SU-DHL-6 (cell line): ENCODE measurements around the gene KRTCAP2.
"Not testable (repeated sequence)": the region's sequence is repeated elsewhere in the genome, so short reads cannot be mapped to it uniquely, and the experiment has no call there.

Experiments used
- CTCF ChIP-seq: fragments of 200-600 bp; sonication (generic); IDR thresholded peaks from one replicate; pipeline ENCODE4 v1.5.1; 2017; ENCODE audit warnings: antibody characterized with exemption, mild to moderate bottlenecking, low read length, moderate library complexity; ENCODE audit not compliant: insufficient read depth, poor library complexity, severe bottlenecking
- EZH2phosphoT487 ChIP-seq: fragments of 200-600 bp; sonication (generic), shearing (Covaris generic); conservative IDR thresholded peaks from 2 replicates; pipeline ENCODE4 v1.6.1; 2018; ENCODE audit warnings: mild to moderate bottlenecking, antibody characterized with exemption, low read length, moderate library complexity, mixed read lengths

- not testable (repeated sequence) for TF ChIP-seq CTCF, EZH2phosphoT487
Observed at GRCh38 chr1:155168105-155168445, 5.0 kb downstream of the KRTCAP2 start.
